Mesothelial cell of epicardium (in vitro differentiated cells): ENCODE measurements around the gene OR5I1. TPM values are rescaled to one million over a fixed set of nuclear protein-coding genes. Genes with fewer than 3 reads are reported as not detected.

Source experiments
- DNase-seq, 2 experiments: peaks; one replicate each; pipeline ENCODE4 v3.0.0; 2021; ENCODE audit warnings: low spot score in 2 of 2; ENCODE audit not compliant: unreplicated experiment in 2 of 2
- H3K27ac Mint-ChIP-seq: 2 replicates; pipeline ENCODE4 v1.8.0; 2021; ENCODE audit warnings: mixed read lengths
- H3K27me3 Mint-ChIP-seq: 2 replicates; pipeline ENCODE4 v1.8.0; 2021; ENCODE audit warnings: low read depth, mixed read lengths
- H3K36me3 Mint-ChIP-seq: 2 replicates; pipeline ENCODE4 v1.8.0; 2021; ENCODE audit warnings: mixed read lengths
- H3K4me1 Mint-ChIP-seq: 2 replicates; pipeline ENCODE4 v1.8.0; 2021; ENCODE audit warnings: mixed read lengths
- H3K4me3 Mint-ChIP-seq: 2 replicates; pipeline ENCODE4 v1.8.0; 2021; ENCODE audit warnings: mild to moderate bottlenecking, moderate library complexity, mixed read lengths
- H3K9me3 Mint-ChIP-seq: 2 replicates; pipeline ENCODE4 v1.8.0; 2021; ENCODE audit warnings: mixed read lengths
- CTCF ChIP-seq: fragments of 200-600 bp; sonication (generic); IDR thresholded peaks from one replicate; pipeline ENCODE4 v1.5.0; 2021; ENCODE audit warnings: antibody characterized with exemption; ENCODE audit not compliant: unreplicated experiment
- total RNA-seq: library from RNA; stranded (reverse); gene quantifications from 3 replicates; pipeline ENCODE4 v1.2.1, GENCODE V29; 2021

Gene OR5I1
- total RNA-seq = not detected in 3 replicates

GRCh38 chr11:55936300-55936699 is at the start of gene OR5I1:
OR5I1 (minus strand) TSS chr11:55936400; CDS start chr11:55936400, 0 bp downstream.
- DNase-seq = no peak
- TF ChIP-seq CTCF = no peak
- Mint-ChIP-seq H3K4me3 (no peak within 1 kb of the TSS), H3K36me3 (no peaks in the 10 kb centered on the region), H3K4me1 (no peaks in the 10 kb centered on the region), H3K9me3 (peaks cover 25% of the 10 kb centered on the region), H3K27ac (no peak within 1 kb of the TSS), H3K27me3 (no peaks in the 10 kb centered on the region)

GRCh38 chr11:55970935-55971334 is 34.7 kb upstream of the OR5I1 start:
- Mint-ChIP-seq H3K27me3 (no peaks in the 10 kb centered on the region), H3K4me3 (no peak overlapping the region), H3K9me3 (no peaks in the 10 kb centered on the region), H3K27ac (no peak overlapping the region), H3K4me1 (no peaks in the 10 kb centered on the region), H3K36me3 (no peaks in the 10 kb centered on the region)
- no peak for TF ChIP-seq CTCF
- no peak for DNase-seq

DNA sequence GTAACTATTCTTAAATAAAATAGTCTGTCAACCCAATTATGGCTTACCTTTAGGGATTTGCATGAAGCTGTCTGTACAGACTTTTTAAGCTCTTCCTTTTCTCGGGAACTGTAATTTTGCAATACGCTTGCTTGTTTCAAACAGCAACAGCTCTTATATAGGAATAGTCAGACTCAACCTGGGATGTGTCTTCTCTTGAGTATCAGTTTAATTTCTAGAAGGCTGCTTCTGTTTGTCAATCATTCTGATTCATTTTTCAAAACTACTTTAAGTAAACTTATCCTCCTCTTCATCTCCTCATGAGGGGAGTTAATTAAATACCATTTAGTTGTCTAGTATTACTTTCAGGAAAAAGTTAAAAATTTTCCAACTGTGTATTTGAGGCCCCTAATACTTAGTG is 33.6 kb upstream of the OR5I1 start, which contains the start of gene OR10AG1:
OR10AG1 (minus strand) TSS at position 101 of the 400 bp plus-strand sequence; CDS start at position 63, 38 bp downstream.
- no peaks in the 10 kb centered on the region for H3K9me3 Mint-ChIP-seq
- H3K27me3 Mint-ChIP-seq = no peaks in the 10 kb centered on the region
- H3K36me3 Mint-ChIP-seq = no peaks in the 10 kb centered on the region
- H3K27ac Mint-ChIP-seq = no peak within 1 kb of the TSS
- DNase-seq = no peak
- no peaks in the 10 kb centered on the region for H3K4me1 Mint-ChIP-seq
- TF ChIP-seq CTCF = no peak
- H3K4me3 Mint-ChIP-seq = no peak within 1 kb of the TSS

DNA sequence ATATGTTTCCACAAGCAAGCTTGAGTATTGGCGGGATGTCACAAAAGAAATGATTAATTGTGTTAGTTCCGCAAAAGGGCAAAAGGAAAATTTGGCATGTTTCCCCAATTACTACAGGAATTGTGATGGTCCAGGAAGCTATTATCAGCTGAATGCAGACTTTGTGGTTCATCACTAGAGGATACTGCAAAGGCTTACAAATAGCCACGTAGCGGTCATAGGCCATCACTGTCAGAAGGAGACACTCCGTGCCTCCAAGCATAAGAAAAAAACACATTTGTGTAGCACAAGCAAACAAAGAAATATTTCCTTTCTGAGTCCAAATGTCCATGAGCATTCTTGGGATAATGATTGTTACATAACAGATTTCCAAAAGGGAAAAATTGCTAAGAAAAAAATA is 31.7 kb upstream of the OR5I1 start:
- Mint-ChIP-seq H3K27ac (no peak overlapping the region), H3K36me3 (no peaks in the 10 kb centered on the region), H3K4me3 (no peak overlapping the region), H3K9me3 (no peaks in the 10 kb centered on the region), H3K27me3 (no peaks in the 10 kb centered on the region), H3K4me1 (no peaks in the 10 kb centered on the region)
- no peak for TF ChIP-seq CTCF
- DNase-seq = no peak

GRCh38 chr11:55966391-55966790 is 30.2 kb upstream of the OR5I1 start:
- no peak overlapping the region for H3K4me3 Mint-ChIP-seq

More at GRCh38 chr11:55966391-55966790, 30.2 kb upstream of the OR5I1 start:
- no peak overlapping the region for H3K27ac Mint-ChIP-seq
- TF ChIP-seq CTCF = no peak
- H3K27me3 Mint-ChIP-seq = no peaks in the 10 kb centered on the region
- no peaks in the 10 kb centered on the region for H3K4me1 Mint-ChIP-seq
- H3K36me3 Mint-ChIP-seq = no peaks in the 10 kb centered on the region
- no peak for DNase-seq
- no peaks in the 10 kb centered on the region for H3K9me3 Mint-ChIP-seq
